ENCODE data around the gene SMCR8. TPM values are rescaled to one million over a fixed set of nuclear protein-coding genes. Genes with fewer than 3 reads are reported as not detected.

Gene SMCR8
- polyA plus RNA-seq, 3 donors, result 15.8 to 17.9 (median 16.0) TPM

Other genes starting within 250 kb of the SMCR8 start
- 10 to 100 TPM; 31.9 to 40.5 (median 40.1) TPM for gene DRG2, start 227.3 kb upstream of the SMCR8 start, polyA plus RNA-seq (ENCODE audit: insufficient read length in 3 of 3)
- gene MYO15A, start 206.5 kb upstream of the SMCR8 start, polyA plus RNA-seq (ENCODE audit: insufficient read length in 3 of 3), result 1 to 10 TPM; 2.4 to 5.9 (median 4.5) TPM
- 10 to 100 TPM; 73.1 to 74.1 (median 73.3) TPM for gene ALKBH5, start 131.5 kb upstream of the SMCR8 start, polyA plus RNA-seq (ENCODE audit: insufficient read length in 3 of 3)
- gene LLGL1, start 89.7 kb upstream of the SMCR8 start, polyA plus RNA-seq (ENCODE audit: insufficient read length in 3 of 3), result 10 to 100 TPM; 26.7 to 40.5 (median 32.1) TPM
- gene FLII, start 56.6 kb upstream of the SMCR8 start, polyA plus RNA-seq (ENCODE audit: insufficient read length in 3 of 3), result 100 to 1,000 TPM; 131 to 154 (median 142) TPM
- gene MIEF2, start 54.6 kb upstream of the SMCR8 start, polyA plus RNA-seq (ENCODE audit: insufficient read length in 3 of 3), result 10 to 100 TPM; 12.2 to 19.2 (median 18.0) TPM
- gene TOP3A, start 299 bp upstream of the SMCR8 start, polyA plus RNA-seq (ENCODE audit: insufficient read length in 3 of 3), result 10 to 100 TPM; 43.4 to 50.2 (median 48.6) TPM
- gene SHMT1, start 48.3 kb downstream of the SMCR8 start, polyA plus RNA-seq (ENCODE audit: insufficient read length in 3 of 3), result 10 to 100 TPM; 52.1 to 57.8 (median 56.1) TPM
- under 1 TPM; 0.23 to 0.75 (median 0.50) TPM for gene EVPLL, start 62.5 kb downstream of the SMCR8 start, polyA plus RNA-seq (ENCODE audit: insufficient read length in 3 of 3)
- gene LGALS9C, start 161.5 kb downstream of the SMCR8 start, polyA plus RNA-seq (ENCODE audit: insufficient read length in 3 of 3), result under 1 TPM in 1 of 3 donors, not detected in 2; 0.15 TPM

Data from renal cortex interstitium (tissue), 3 donors.